SHP77 (cell line): Measurements from ENCODE around the gene CR2.
"Not testable (repeated sequence)": the region's sequence is repeated elsewhere in the genome, so short reads cannot be mapped to it uniquely, and the experiment has no call there.

Experiments
- DNase-seq, 2 experiments: peaks; one replicate each; lab custom pipeline; 2025; lab: John Stamatoyannopoulos, UW

Gene CR2

GRCh38 chr1:207454046-207454964 is at the start of gene CR2:
Gene CR2 (plus strand): TSS chr1:207454328. CDS start chr1:207454419, 91 bp downstream.
- no peak for DNase-seq

- DNase-seq = peak in 1 of 2 experiments; percentile 47
These were observed 49.1 kb upstream of the CR2 start for GRCh38 chr1:207404849-207405525.

- no peak for DNase-seq
These were observed 48.3 kb upstream of the CR2 start for GRCh38 chr1:207405814-207406213.

DNA sequence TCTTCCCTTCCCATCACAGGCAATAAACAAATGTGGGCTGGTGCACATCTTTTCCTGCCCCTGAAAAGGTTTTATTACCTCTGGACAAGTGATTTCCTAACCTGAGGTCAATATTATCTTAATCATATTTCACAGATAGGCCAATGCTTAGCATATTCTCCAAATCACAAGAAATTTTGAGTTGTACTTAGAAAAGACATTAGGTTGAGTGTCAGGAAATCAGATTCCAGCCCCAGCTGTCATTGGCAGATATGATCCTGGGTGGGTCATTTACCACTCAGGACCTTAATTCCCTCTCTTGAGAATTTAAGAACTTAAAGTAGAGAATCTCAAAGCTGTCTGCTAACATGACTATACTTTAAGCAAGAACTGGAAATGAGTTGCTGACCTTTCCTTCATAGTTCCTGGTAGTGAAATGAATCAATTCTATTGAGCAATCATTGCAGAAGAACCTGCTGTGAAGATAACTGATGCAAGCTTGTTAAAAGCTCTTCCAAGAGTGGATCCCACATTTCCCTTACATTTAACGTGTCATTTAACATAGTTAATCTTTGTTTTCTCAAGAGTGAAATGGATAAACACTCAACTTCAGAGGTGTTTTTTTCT is 46.4 kb upstream of the CR2 start:
- no peak for DNase-seq

- no peak for DNase-seq
These were observed 41.3 kb upstream of the CR2 start for GRCh38 chr1:207412845-207413244.

GRCh38 chr1:207414606-207415108 is 39.5 kb upstream of the CR2 start:
- no peak for DNase-seq

DNA sequence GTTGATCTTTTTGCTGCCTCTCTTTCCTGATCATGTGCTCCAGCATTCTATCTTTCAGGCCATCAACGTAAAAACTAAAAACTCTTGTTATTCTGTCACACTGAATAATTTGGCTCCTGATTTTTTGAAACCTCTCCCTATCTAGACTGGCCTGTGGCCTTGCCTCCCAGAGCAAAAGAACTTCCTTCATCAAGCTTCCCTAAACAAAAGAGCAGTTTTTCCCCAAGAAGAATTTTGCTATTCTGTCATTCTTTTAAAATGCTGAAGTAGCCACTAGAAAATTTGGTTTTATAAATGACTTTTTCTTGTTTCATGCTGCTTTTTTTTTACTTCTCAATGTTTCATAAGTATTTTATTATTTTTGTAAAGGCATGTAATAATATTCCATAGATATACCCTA is 37.1 kb upstream of the CR2 start:
- no peak for DNase-seq

DNA sequence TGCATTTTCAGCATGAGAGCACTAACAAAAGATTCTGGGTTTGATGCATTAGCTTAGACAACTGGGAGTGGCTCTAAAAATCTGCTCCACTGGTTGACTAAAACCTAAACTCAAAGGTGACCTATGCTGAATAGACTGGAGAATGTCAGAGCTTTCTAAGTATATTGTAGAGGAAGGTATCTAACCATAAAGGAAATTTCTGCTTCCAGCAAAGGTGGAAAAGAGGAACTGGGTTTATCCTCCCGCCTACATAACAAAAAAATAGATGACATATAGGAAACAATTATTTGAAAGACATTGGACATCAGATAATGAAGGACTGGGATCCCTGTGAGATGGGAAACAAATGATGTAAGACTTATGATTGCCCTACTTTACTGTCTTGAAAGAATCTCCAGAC is 35.8 kb upstream of the CR2 start:
- no peak for DNase-seq

DNA sequence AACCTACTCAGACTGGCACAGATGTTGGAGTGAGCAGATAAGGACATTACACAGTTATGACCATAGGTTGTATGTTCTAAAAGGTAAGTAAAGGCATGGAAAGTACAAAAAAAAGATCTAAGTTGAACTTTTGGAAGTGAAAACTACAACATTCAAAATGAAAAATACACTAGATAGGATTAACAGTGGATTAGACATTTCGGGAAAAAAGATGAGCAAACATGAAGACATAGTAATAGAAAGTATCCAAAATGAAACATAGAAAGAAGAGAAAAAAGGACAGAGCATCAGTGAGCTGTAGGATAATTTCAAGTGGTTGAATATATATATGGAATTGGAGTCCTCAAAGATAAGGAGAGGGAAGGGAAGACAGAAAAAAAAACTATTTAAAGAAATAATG is 34.0 kb upstream of the CR2 start:
- DNase-seq = no peak

- no peak for DNase-seq
These were observed 33.0 kb upstream of the CR2 start for GRCh38 chr1:207421078-207421477.

DNA sequence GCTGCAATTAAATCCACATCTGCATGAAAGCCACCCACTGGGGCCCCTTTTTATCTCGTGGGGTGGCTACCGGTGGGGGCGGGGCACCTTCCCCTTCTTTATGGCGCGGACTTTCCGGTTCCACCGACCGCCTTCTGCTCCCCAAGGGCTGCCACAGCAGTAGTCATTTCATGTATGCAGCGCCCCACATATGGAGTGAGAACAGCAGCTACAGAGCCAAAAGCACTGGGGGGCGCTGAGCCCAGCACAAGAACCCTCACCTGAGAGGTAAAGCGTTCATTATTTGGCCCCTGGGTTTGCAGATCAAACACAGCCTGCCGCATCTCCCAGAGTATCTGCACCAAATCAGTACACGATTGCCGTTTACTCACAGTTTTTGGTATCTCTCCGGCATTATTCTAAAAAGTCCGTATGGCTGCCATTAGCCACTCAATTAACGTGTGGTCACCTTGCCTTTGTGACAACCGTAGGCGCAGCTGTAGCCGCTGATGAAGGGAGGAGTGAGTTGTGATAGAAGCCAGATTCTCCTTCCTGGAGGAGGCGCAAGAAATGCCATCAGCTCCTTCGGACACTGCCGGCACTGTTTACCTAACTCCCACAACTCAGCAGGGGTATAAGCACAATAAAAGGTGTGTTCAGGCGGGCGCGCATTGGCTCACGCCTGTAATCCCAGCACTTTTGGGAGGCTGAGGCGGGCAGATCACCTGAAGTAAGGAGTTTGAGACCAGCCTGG is 30.4 kb upstream of the CR2 start:
- no peak for DNase-seq

DNA sequence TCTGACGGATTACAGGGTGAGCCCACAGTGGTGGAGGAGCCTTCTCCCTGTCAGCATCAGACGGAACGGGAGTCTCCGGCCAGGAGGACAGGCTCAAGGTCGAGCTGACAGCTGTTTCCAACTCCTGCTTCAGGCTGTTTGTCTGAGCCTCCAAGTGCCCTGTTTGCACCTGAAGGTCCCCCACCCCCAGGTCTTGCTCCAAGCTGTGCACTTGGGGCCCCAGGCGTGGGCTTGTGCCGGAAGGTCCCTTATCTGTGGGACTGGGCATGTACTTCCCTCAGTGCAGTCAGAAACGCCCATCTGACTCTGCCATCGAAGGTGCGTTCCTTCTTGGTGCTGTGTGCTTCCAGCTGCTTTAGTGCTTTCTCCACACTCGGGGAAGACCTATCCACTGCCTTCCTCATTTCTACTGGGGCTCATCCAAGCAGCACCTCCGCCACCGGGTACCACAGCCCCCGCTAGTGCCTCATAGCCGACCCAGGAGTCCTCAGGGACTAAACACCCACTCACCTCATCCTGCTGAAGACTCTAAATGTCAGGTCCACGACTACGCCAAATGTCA is 29.5 kb upstream of the CR2 start:
- no peak for DNase-seq

- DNase-seq = no peak
These were observed 26.1 kb upstream of the CR2 start for GRCh38 chr1:207427832-207428585.

- DNase-seq = no peak
These were observed 25.3 kb upstream of the CR2 start for GRCh38 chr1:207428783-207429182.

- DNase-seq = no peak
These were observed 24.2 kb upstream of the CR2 start for GRCh38 chr1:207429963-207430362.

GRCh38 chr1:207430602-207431001 is 23.5 kb upstream of the CR2 start:
- DNase-seq = no peak

DNA sequence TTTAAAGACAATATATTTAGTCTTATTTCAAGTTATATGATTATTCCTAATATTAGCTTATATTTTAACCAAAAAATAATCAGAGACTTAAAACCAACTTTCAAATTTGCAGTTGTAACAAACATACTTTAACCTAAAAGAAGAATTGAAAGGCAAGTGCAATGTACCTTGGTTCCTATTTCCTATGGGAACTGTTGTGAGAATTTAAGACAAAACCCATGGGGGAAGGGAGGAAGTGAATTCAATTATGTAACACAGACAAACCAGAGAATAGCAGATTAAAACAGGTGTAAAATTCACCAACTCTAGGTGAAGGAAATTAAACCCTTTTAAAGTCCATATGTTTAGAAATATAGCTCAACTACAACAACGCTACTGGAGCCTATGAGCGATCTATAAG is 22.6 kb upstream of the CR2 start:
- DNase-seq = no peak

DNA sequence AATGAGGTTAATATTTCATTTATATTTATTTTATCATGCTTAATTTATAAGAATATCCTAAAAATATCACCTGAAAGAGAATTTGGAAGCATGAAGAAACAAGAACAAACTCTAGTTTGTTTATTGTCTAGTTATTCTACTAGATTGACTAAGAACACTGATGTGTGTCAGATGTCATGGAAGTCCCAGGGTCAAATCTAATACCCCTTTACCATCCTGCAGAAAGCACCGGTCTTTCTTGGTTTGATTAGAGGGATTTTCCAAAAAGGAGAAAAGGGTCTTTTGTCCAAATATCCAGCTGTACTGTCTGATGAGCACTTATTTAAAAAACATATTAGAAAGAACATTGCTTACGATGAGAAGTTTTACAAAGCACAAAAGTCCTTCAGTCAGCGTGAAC is 20.7 kb upstream of the CR2 start:
- no peak for DNase-seq

GRCh38 chr1:207436746-207437145 is 17.4 kb upstream of the CR2 start:
- DNase-seq = not testable (repeated sequence)

DNA sequence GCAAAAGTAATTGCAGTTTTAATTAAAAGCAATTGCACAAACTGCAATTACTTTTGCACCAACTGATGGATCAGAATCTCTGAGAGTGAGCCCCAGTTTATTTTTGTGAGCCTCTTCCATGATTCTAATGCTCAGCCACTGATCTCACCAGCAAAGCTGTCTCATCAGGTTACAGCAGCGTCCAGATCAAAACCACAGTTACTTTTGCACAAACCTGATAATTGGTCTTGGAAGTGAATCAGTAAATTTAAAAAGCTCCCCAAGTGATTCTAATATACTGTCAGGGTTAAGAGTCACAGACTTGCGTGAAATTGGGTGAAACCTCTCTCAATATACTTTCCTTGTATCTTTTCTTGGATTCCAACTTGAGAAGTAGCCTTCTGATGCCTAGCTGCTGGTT is 13.5 kb upstream of the CR2 start:
- DNase-seq = no peak
